Left ventricle myocardium inferior (tissue), 1 donor: Measurements from ENCODE around the gene SOBP. TPM values are rescaled to one million over a fixed set of nuclear protein-coding genes. Genes with fewer than 3 reads are reported as not detected.

Experiments used
- DNase-seq: peaks from one replicate; pipeline ENCODE4 v3.0.0-alpha.2; 2020
- H3K27ac ChIP-seq: fragments of 200-600 bp; replicated peaks from 2 replicates; pipeline ENCODE4 v1.8.0; 2021
- H3K27me3 ChIP-seq: fragments of 200-600 bp; 2 replicates; pipeline ENCODE4 v1.8.0; 2021; ENCODE audit warnings: low read depth
- H3K36me3 ChIP-seq: fragments of 200-600 bp; 2 replicates; pipeline ENCODE4 v1.8.0; 2021
- H3K4me1 ChIP-seq: fragments of 200-600 bp; 2 replicates; pipeline ENCODE4 v1.8.0; 2021
- H3K4me3 ChIP-seq: fragments of 200-600 bp; 2 replicates; pipeline ENCODE4 v1.8.0; 2021; ENCODE audit warnings: mild to moderate bottlenecking, moderate library complexity
- H3K9me3 ChIP-seq: fragments of 200-600 bp; replicated peaks from 2 replicates; pipeline ENCODE4 v1.8.0; 2021
- intact Hi-C: fragments of 100-400 bp; cut with micrococcal nuclease; formaldehyde crosslinking; loops from one replicate; pipeline ENCODE4 v1.11.0; 2022
- total RNA-seq: library from RNA; stranded (reverse); fragmentation: NEBNext Ultra II Directional; extraction: Animal tissue kit (Norgen Biotek cat#: 25700); gene quantifications from one replicate; pipeline ENCODE4 v1.2.1, GENCODE V29; 2021
- TF ChIP-seq, protein P1 (sequence below): fragments of 200-600 bp; IDR thresholded peaks from 2 replicates; pipeline ENCODE4 v1.8.0; 2021; ENCODE audit warnings: antibody characterized with exemption, mild to moderate bottlenecking, borderline replicate concordance
- donor health status: DM: no; HTN: yes; CAD: no; lungs with severe emphysema.

Gene SOBP
- total RNA-seq, 1 donor from 2014 or later = 22.9 TPM

DNA sequence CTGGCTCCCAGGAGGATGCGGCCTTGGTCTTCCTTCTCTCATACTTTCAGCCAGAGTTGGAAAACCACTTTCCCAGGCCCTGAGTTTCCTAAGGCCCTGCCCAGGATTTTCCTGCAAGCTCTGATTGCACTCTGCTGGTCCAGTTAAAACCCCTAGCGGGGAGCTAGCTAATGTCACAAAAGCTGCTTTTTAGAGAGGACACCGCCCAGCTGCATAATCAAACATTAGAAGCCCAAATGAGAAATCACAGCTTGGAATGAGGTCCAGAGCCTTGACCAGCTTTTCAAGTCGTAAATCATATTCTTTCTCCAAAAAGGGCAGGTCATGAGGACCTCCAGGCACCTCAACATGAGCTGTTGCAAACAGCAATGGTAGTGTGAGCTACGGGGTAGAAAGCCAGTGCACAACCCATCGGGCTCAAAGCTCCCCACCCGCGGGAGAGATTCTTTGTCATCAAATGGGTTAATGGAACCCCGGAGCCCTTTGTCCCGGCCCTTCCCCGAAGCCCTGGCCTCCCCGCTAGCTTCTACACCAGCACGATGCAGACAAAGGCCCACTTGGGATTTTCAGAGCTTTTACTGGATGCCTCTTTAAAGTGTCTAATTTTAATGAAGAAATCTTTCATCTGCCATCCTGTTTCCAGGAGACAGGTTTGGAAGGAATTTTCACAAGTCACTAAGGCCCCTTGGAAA lies 200.2 kb downstream of the SOBP start:
- Histone ChIP-seq H3K4me1 (peaks cover 18% of the 10 kb centered on the region), H3K9me3 (no peaks in the 10 kb centered on the region), H3K4me3 (no peak overlapping the region), H3K27me3 (no peaks in the 10 kb centered on the region), H3K27ac (peak overlapping the region; percentile 54), H3K36me3 (no peaks in the 10 kb centered on the region)
- intact Hi-C loops = no loop called here
- TF ChIP-seq, protein P1, sequence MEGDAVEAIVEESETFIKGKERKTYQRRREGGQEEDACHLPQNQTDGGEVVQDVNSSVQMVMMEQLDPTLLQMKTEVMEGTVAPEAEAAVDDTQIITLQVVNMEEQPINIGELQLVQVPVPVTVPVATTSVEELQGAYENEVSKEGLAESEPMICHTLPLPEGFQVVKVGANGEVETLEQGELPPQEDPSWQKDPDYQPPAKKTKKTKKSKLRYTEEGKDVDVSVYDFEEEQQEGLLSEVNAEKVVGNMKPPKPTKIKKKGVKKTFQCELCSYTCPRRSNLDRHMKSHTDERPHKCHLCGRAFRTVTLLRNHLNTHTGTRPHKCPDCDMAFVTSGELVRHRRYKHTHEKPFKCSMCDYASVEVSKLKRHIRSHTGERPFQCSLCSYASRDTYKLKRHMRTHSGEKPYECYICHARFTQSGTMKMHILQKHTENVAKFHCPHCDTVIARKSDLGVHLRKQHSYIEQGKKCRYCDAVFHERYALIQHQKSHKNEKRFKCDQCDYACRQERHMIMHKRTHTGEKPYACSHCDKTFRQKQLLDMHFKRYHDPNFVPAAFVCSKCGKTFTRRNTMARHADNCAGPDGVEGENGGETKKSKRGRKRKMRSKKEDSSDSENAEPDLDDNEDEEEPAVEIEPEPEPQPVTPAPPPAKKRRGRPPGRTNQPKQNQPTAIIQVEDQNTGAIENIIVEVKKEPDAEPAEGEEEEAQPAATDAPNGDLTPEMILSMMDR = no peak
- no peak for DNase-seq

DNA sequence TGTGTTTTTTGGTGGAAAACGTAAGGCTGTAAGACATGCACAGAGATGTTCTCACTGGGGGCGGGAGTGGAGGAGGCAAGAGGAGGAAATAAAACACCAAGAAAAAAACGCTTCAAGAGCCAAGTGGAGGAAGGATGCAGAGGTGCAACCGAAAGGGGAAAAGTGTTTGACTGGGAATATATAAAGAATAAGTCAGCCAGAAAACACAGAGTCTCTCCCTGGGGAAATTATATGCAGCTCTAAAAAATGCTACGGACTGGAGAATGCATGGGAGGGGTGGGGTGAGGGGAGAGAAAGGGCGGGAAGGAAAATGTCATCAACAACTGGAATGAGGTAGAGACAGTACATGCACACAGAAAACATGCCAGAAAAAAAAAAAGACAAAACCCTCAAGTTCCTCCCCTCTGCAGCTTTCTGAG lies 200.7 kb downstream of the SOBP start:
- no peaks in the 10 kb centered on the region for H3K27me3 ChIP-seq
- no peak overlapping the region for H3K4me3 ChIP-seq
- no peak for DNase-seq
- intact Hi-C loops = no loop called here
- H3K27ac ChIP-seq = peak overlapping the region; percentile 54
- H3K4me1 ChIP-seq = peaks cover 18% of the 10 kb centered on the region
- H3K9me3 ChIP-seq = no peaks in the 10 kb centered on the region
- TF ChIP-seq, protein P1 = no peak
- no peaks in the 10 kb centered on the region for H3K36me3 ChIP-seq

DNA sequence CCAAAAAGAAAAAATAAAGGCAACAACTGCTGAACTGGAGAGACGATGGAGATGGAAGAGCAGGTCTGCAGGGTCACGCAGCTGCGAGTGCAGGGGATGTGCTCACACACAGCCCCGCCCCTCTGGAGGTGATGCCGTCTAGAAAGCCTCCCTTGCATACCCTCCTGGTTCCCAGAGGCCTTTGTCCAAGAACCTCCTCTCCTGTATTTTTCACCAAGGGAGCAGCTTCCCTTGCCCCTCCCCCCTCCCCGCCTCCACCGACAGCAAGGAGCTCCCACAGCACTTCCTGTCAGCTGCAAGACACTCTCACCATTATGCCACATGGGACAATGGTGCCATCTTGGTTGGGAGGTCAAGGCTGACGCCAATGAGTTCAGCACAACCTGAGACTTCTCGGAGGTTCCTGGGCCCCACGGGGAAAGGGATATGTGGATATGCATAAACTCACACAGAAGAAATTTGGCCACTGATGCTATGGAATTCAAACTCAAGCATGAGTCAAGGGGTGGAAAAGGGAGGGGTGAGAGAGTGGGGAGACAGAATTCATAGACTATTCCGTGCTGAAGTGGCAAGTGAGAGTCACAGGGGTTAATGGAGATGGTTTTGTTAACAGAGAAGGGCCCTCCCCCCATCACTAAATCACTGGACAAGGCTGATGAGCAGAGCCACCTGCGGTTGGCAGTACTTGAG lies 201.3 kb downstream of the SOBP start:
- Histone ChIP-seq H3K27me3 (no peaks in the 10 kb centered on the region), H3K4me3 (no peak overlapping the region), H3K9me3 (no peaks in the 10 kb centered on the region), H3K36me3 (no peaks in the 10 kb centered on the region), H3K27ac (peak overlapping the region; percentile 54), H3K4me1 (peaks cover 18% of the 10 kb centered on the region)
- intact Hi-C loops = no loop called here
- DNase-seq = no peak
- TF ChIP-seq, protein P1 = no peak

DNA sequence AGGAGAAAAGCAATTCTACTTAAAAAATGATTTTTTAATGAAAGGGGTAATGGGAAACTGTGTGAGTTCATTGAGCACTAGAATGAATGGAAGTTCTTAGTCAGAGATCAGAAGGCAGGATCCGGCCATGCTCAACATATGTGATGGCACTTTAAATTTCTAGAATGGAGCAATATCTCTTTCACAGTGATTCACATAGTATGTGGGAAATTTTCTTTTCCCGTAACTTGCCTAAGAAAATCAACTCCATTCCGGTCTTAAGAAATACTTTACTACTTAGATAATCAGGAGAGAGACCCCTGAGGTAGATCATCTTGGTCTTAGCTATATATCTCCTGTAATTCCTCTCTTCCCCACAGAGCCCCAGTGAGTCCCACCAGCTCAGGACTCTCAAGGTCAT lies 202.4 kb downstream of the SOBP start:
- DNase-seq = no peak

DNA sequence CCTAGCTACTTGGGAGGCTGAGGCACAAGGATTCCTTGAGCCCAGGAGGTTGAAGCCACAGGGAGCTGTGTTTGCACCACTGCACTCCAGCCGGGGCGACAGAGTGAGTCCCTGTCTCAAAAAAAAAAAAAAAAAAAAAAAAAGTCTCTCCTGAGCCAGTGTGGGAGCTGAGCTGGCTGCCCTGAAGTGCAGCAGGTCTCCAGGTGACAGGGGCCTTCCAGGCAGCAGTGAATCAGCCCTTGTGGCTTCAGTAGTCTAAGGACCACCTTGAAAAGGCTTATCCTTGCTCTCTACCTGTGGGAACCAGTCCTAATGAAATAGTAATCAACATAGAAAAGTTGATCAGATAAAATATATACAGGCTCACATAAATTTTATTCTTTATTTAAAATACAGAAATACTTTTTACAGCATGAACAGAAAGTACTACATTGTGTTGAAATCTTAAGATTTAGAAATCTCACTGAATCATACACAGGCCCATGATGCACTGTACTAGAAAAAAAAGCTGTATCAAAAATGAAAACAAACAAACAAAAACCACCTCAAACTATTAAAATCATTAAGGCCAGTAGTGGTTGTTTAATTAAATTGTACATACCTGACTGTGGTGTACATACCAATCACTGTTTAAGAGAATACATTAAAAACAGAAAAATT lies 205.3 kb downstream of the SOBP start:
- Histone ChIP-seq H3K27me3 (no peaks in the 10 kb centered on the region), H3K4me1 (peaks cover 16% of the 10 kb centered on the region), H3K9me3 (no peaks in the 10 kb centered on the region), H3K4me3 (no peak overlapping the region), H3K27ac (no peak overlapping the region), H3K36me3 (no peaks in the 10 kb centered on the region)
- TF ChIP-seq, protein P1 = no peak
- intact Hi-C loops = no loop called here
- no peak for DNase-seq

More for the DNA sequence above, 202.4 kb downstream of the SOBP start:
- Histone ChIP-seq H3K27me3 (no peaks in the 10 kb centered on the region), H3K36me3 (no peaks in the 10 kb centered on the region), H3K9me3 (no peaks in the 10 kb centered on the region), H3K27ac (no peak overlapping the region), H3K4me3 (no peak overlapping the region), H3K4me1 (peaks cover 18% of the 10 kb centered on the region)
- intact Hi-C loops = no loop called here
- TF ChIP-seq, protein P1 = no peak
